Uterus (tissue), 4 donors: ENCODE measurements around the gene OR6N1. TPM values are rescaled to one million over a fixed set of nuclear protein-coding genes. Genes with fewer than 3 reads are reported as not detected.
A peak's percentile ranks its signal among the peaks of the same experiment; 100 is the strongest.

Experiments
- DNase-seq, 2 donors: peaks; one replicate each; pipeline ENCODE4 v3.0.0-alpha.2; 2019 to 2020
- H3K27ac ChIP-seq, 2 donors: fragments of 200-600 bp; sonication (generic); 1 replicate in 1 of 2; 2 replicates in 1 of 2; pipeline ENCODE4 v1.5.1; 2016 to 2018
- H3K27me3 ChIP-seq, 2 donors: fragments of 200-600 bp; sonication (generic); one replicate each; pipeline ENCODE4 v1.5.1; 2018 to 2019; ENCODE audit warnings: control low read depth in 1 of 2
- H3K36me3 ChIP-seq, 2 donors: fragments of 200-600 bp; sonication (generic); one replicate each; pipeline ENCODE4 v1.5.1; 2019; ENCODE audit warnings: control low read depth in 1 of 2
- H3K4me1 ChIP-seq, 2 donors: fragments of 200-600 bp; sonication (generic); one replicate each; pipeline ENCODE4 v1.5.1; 2018 to 2019; ENCODE audit warnings: control low read depth in 1 of 2
- H3K4me3 ChIP-seq, 2 donors: fragments of 200-600 bp; sonication (generic); 1 replicate in 1 of 2; 2 replicates in 1 of 2; pipeline ENCODE4 v1.5.1; 2018 to 2019; ENCODE audit warnings: mild to moderate bottlenecking in 1 of 2
- H3K9me3 ChIP-seq, 2 donors: fragments of 200-600 bp; sonication (generic); one replicate each; pipeline ENCODE4 v1.5.1; 2019; ENCODE audit warnings: control low read depth in 1 of 2
- POLR2A ChIP-seq, 2 donors: fragments of 450-650 bp; IDR thresholded peaks; one replicate each; pipeline ENCODE4 v1.6.1; 2016; ENCODE audit warnings: antibody characterized with exemption in 2 of 2, mild to moderate bottlenecking in 1 of 2, moderate library complexity in 1 of 2
- intact Hi-C: fragments of 100-400 bp; cut with DNase I; formaldehyde crosslinking; loops from one replicate; pipeline ENCODE4 v1.15.1; 2023; ENCODE audit warnings: low total_unique reads
- total RNA-seq, 4 donors: library from RNA; depleted of rRNA in 3 of 4; stranded (reverse); fragments of >200 nt in 3 of 4; gene quantifications; one replicate each; pipeline versions ENCODE4 v1.1.0 to v1.2.4, GENCODE V29; 2014 to 2023
- TF ChIP-seq, protein P1 (sequence below), 4 experiments: fragments of 200-600 bp in 2 of 4; fragments of 450-650 bp in 2 of 4; sonication (generic) in 2 of 4; IDR thresholded peaks; one replicate each; pipeline ENCODE4 v1.5.1; 2016 to 2019; ENCODE audit warnings: antibody characterized with exemption in 4 of 4, mild to moderate bottlenecking in 2 of 4, moderate library complexity in 1 of 4
- donor health status: DM: yes; HTN: yes; CAD: no.

OR6N1 gene
- total RNA-seq, 4 donors from 2014 or later: not detected

DNA sequence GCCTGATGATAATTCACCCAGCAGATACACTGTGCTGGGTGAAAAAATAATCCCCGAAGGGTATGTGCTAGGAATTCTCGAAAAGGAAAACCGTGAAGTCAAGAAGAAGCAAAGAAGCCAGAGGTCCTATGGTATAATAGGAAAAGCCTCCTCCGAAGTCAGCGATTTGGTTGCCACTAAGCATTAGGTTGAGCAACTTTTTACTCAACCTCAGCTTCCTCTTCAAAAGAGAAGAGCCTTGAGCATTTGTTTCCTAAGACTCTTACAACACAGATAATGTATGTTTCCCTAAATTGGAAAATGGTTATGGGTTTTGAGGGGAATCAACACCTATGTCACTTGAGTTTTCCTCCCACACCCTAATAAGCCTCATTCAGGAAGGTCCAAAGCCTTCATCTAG is 37.9 kb upstream of the OR6N1 start:
- no peaks in the 10 kb centered on the region for H3K9me3 ChIP-seq
- H3K36me3 ChIP-seq: no peaks in the 10 kb centered on the region
- H3K27ac ChIP-seq: no peak overlapping the region
- no peak for DNase-seq
- no peaks in the 10 kb centered on the region for H3K4me1 ChIP-seq
- intact Hi-C loops: no loop called here
- H3K27me3 ChIP-seq: no peaks in the 10 kb centered on the region
- H3K4me3 ChIP-seq: no peak overlapping the region
- TF ChIP-seq, protein P1, sequence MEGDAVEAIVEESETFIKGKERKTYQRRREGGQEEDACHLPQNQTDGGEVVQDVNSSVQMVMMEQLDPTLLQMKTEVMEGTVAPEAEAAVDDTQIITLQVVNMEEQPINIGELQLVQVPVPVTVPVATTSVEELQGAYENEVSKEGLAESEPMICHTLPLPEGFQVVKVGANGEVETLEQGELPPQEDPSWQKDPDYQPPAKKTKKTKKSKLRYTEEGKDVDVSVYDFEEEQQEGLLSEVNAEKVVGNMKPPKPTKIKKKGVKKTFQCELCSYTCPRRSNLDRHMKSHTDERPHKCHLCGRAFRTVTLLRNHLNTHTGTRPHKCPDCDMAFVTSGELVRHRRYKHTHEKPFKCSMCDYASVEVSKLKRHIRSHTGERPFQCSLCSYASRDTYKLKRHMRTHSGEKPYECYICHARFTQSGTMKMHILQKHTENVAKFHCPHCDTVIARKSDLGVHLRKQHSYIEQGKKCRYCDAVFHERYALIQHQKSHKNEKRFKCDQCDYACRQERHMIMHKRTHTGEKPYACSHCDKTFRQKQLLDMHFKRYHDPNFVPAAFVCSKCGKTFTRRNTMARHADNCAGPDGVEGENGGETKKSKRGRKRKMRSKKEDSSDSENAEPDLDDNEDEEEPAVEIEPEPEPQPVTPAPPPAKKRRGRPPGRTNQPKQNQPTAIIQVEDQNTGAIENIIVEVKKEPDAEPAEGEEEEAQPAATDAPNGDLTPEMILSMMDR (IDR thresholded peaks at IDR 0.05): no peak
- TF ChIP-seq POLR2A (IDR thresholded peaks at IDR 0.05): no peak

DNA sequence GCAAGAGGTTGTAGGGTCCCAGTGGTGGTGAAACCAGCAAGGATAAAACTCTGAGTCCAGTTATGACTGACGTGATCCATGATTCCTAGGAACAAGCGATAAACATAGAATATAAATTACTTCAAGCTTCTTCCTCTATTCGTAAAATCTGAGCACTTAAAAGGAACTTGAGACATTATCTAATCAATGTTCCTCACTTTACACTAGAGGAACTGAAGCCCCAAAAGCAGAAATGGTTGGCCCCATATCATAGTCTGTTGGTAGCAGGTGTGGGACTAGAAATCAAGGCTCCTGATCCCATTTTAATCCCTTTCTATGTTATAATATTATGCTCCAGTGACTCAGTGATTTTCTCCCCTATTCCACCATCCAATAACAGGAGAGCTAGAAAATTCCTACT is 37.3 kb upstream of the OR6N1 start:
- no peak overlapping the region for H3K27ac ChIP-seq
- no peaks in the 10 kb centered on the region for H3K27me3 ChIP-seq
- H3K4me1 ChIP-seq: no peaks in the 10 kb centered on the region
- no peaks in the 10 kb centered on the region for H3K9me3 ChIP-seq
- DNase-seq: no peak
- no peak for TF ChIP-seq POLR2A (IDR thresholded peaks at IDR 0.05)
- TF ChIP-seq, protein P1 (IDR thresholded peaks at IDR 0.05): no peak
- H3K36me3 ChIP-seq: no peaks in the 10 kb centered on the region
- H3K4me3 ChIP-seq: no peak overlapping the region
- intact Hi-C loops: no loop called here

DNA sequence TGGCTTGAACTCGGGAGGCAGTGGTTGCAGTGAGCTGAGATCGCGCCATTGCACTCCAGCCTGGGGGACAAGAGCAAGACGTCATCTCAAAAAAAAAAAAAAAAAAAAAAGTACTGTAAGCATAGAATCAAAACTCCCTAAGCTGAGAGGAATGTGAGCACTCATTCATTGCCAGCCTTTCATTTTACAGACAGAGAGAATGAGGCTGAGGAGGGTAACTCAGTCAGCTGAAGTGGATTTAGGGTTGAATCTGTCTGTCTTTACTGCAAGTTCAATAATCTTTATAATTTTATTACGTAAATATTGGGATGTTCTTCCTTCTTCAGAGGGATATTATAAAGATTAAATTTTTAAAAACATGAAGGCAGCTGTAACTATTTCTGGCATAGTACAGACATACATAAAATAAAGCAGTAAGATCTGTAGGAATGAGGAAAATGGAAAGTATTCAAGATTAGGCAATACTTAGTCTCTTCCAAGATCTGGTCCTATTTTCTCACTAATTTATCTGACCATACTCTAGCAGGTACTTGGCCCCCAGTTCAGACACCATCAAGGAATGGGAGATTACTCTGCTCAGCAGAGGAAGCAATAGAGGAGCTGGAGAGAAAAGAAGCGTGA is 35.0 kb upstream of the OR6N1 start:
- Histone ChIP-seq H3K27me3 (no peaks in the 10 kb centered on the region), H3K4me3 (no peak overlapping the region), H3K9me3 (no peaks in the 10 kb centered on the region), H3K36me3 (no peaks in the 10 kb centered on the region), H3K4me1 (no peaks in the 10 kb centered on the region), H3K27ac (peak overlapping the region in 1 of 2 donors; percentile 37)
- TF ChIP-seq, protein P1 (IDR thresholded peaks at IDR 0.05): no peak
- no peak for TF ChIP-seq POLR2A (IDR thresholded peaks at IDR 0.05)
- intact Hi-C loops: no loop called here
- no peak for DNase-seq

DNA sequence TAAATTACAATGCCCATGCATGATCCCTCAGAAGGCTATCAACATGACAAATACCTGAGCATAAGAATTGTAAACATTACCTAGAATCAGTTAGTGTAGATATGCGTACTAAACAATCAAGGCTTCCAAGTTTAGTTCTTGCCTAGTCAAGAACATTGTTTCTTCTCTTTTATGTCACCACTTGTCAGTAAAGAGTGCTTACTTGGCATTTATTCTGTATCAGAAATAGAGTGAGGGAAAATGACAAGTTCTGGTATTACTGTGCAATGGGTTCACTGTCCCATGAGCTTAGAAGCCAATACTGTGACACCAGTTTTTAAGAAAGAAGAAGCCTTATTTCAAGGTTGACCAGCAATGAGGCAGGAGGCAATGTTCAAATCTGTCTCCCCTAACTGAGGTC is 31.7 kb upstream of the OR6N1 start:
- no peaks in the 10 kb centered on the region for H3K36me3 ChIP-seq
- no peak overlapping the region for H3K27ac ChIP-seq
- no peaks in the 10 kb centered on the region for H3K27me3 ChIP-seq
- intact Hi-C loops: no loop called here
- TF ChIP-seq POLR2A (IDR thresholded peaks at IDR 0.05): no peak
- TF ChIP-seq, protein P1 (IDR thresholded peaks at IDR 0.05): no peak
- no peaks in the 10 kb centered on the region for H3K4me1 ChIP-seq
- no peak for DNase-seq
- H3K4me3 ChIP-seq: no peak overlapping the region
- H3K9me3 ChIP-seq: no peaks in the 10 kb centered on the region

DNA sequence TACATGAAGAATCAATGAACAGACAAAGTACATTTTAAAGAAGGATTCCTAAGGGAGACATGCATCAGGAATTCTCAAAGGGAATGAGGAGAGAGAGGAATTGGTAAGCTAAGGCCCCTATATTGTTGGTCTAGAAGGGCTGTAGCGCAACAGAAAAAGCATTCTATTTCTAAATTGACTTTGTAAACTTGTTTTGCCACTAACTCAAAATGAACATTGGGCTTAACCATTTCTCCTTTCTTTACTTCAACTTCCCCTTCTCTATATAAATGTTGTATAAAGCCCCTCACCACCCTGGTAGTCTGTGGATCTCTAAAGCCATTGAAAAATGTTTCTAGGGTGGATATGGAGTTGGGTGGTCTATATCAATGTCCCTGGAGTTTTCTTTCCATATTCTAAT is 29.4 kb upstream of the OR6N1 start:
- no peak overlapping the region for H3K4me3 ChIP-seq
- H3K36me3 ChIP-seq: no peaks in the 10 kb centered on the region
- H3K9me3 ChIP-seq: no peaks in the 10 kb centered on the region
- H3K27me3 ChIP-seq: no peaks in the 10 kb centered on the region
- intact Hi-C loops: no loop called here
- TF ChIP-seq, protein P1 (IDR thresholded peaks at IDR 0.05): no peak
- no peaks in the 10 kb centered on the region for H3K4me1 ChIP-seq
- DNase-seq: no peak
- no peak overlapping the region for H3K27ac ChIP-seq
